HepG2 (cell line): Measurements from ENCODE around the gene INPP1. TPM values are rescaled to one million over a fixed set of nuclear protein-coding genes. Genes with fewer than 3 reads are reported as not detected.

Experiments
- CCAR2 ChIP-seq: fragments of 200-400 bp; formaldehyde crosslinking; optimal IDR thresholded peaks from 2 replicates; pipeline ENCODE3; 2018; ENCODE audit warnings: low read depth, mild to moderate bottlenecking, low read length, moderate library complexity
- EED ChIP-seq: sonication (generic); formaldehyde crosslinking; IDR thresholded peaks from 2 replicates; pipeline ENCODE4 v1.5.0; 2020; ENCODE audit warnings: mild to moderate bottlenecking, missing genetic modification reagents
- HDAC6 ChIP-seq: fragments of 200-600 bp; sonication (generic); IDR thresholded peaks from 2 replicates; pipeline ENCODE4 v1.7.0; 2017; ENCODE audit warnings: mild to moderate bottlenecking, antibody characterized with exemption, low read length, low read depth
- NBN ChIP-seq: fragments of 450-650 bp; conservative IDR thresholded peaks from 2 replicates; pipeline ENCODE4 v1.6.1; 2017
- NFE2 ChIP-seq: sonication (generic); formaldehyde crosslinking; IDR thresholded peaks from 2 replicates; pipeline ENCODE4 v1.4.0; 2020; ENCODE audit warnings: missing genetic modification reagents
- NFYC ChIP-seq: IDR thresholded peaks from 2 replicates; pipeline ENCODE4 v1.6.1; 2016; ENCODE audit warnings: missing genetic modification reagents, missing compliant biosample characterization
- RNF2 ChIP-seq: fragments of 450-650 bp; conservative IDR thresholded peaks from 2 replicates; pipeline ENCODE4 v1.6.1; 2016; ENCODE audit warnings: low read depth
- SCMH1 ChIP-seq: sonication (generic); formaldehyde crosslinking; IDR thresholded peaks from 2 replicates; pipeline ENCODE4 v1.9.0; 2021; ENCODE audit warnings: missing genetic modification reagents, mild to moderate bottlenecking, borderline replicate concordance
- ZFP90 ChIP-seq: sonication (generic); formaldehyde crosslinking; IDR thresholded peaks from 2 replicates; pipeline ENCODE4 v1.8.0; 2022; ENCODE audit warnings: missing genetic modification reagents, mild to moderate bottlenecking, inconsistent platforms, borderline replicate concordance
- ZGPAT ChIP-seq: IDR thresholded peaks from 2 replicates; pipeline ENCODE4 v1.6.1; 2016; ENCODE audit warnings: mild to moderate bottlenecking
- ZNF318 ChIP-seq: sonication (generic); formaldehyde crosslinking; IDR thresholded peaks from 2 replicates; pipeline ENCODE4 v1.4.0; 2020; ENCODE audit warnings: mild to moderate bottlenecking, missing genetic modification reagents
- ZNF572 ChIP-seq: sonication (generic); formaldehyde crosslinking; IDR thresholded peaks from 2 replicates; pipeline ENCODE4 v1.5.1; 2020; ENCODE audit warnings: mild to moderate bottlenecking, missing genetic modification reagents
- ZNF687 ChIP-seq: sonication (generic); formaldehyde crosslinking; IDR thresholded peaks from 2 replicates; pipeline ENCODE4 v1.5.1; 2020; ENCODE audit warnings: mild to moderate bottlenecking, missing genetic modification reagents, moderate library complexity
- polyA plus RNA-seq, 8 experiments: library from polyadenylated mRNA; depleted of rRNA in 3 of 8; stranded (reverse) in 7 of 8; unstranded in 1 of 8; fragments of >200 nt; fragmentation: Illumina TruSeq in 4 of 8; extraction: Trizol in 4 of 8; gene quantifications; 2 replicates each; pipeline versions ENCODE4 v1.2.1 to v1.2.3, GENCODE V29; 2011 to 2016; ENCODE audit warnings: low read depth in 4 of 8, missing spikeins in 1 of 8, mixed read lengths in 1 of 8; ENCODE audit not compliant: insufficient read depth in 1 of 8
- total RNA-seq, 5 experiments: library from RNA; depleted of rRNA; stranded (reverse); fragments of >200 nt; fragmentation: Illumina TruSeq; extraction: Trizol; gene quantifications; 2 replicates each; pipeline ENCODE4 v1.2.3, GENCODE V29; 2016; ENCODE audit warnings: low read depth in 1 of 5

INPP1 gene
- total and polyA plus RNA-seq, 2 of the 13 experiments (the other 11 are each of a cell fraction or from before 2014, with no cell fraction given), result 10.0 to 13.3 TPM

GRCh38 chr2:190318931-190319554 is 24.3 kb upstream of the INPP1 start (continued):
- TF ChIP-seq ZNF687, result no peak
- TF ChIP-seq RNF2, result no peak
- TF ChIP-seq SCMH1 (CRISPR knock-in tag), result no peak
- no peak for TF ChIP-seq ZFP90 (CRISPR knock-in tag)
- no peak for TF ChIP-seq NFYC (CRISPR knock-in tag)
- TF ChIP-seq ZNF318 (CRISPR knock-in tag), result no peak
- TF ChIP-seq NBN, result no peak
- no peak for TF ChIP-seq CCAR2
- no peak for TF ChIP-seq NFE2 (CRISPR knock-in tag)
- TF ChIP-seq HDAC6, result no peak
- TF ChIP-seq ZGPAT, result no peak
- TF ChIP-seq ZNF572 (CRISPR knock-in tag), result no peak
- 0 out of 2 replicates have a peak, but pooled peaks have one; percentile 29 for TF ChIP-seq EED (CRISPR knock-in tag)
